Lower leg skin (tissue), 3 donors: ENCODE results near the gene TADA1.

Source experiments
- POLR2A ChIP-seq, 2 donors: fragments of 450-650 bp; IDR thresholded peaks; one replicate each; pipeline ENCODE4 v1.6.1; 2016 to 2017; ENCODE audit warnings: antibody characterized with exemption in 2 of 2, mild to moderate bottlenecking in 1 of 2, moderate library complexity in 1 of 2
- TF ChIP-seq, protein P1 (sequence below), 3 donors: fragments of 450-650 bp; IDR thresholded peaks; one replicate each; pipeline ENCODE4 v1.5.1; 2016; ENCODE audit warnings: antibody characterized with exemption in 3 of 3, mild to moderate bottlenecking in 3 of 3, moderate library complexity in 2 of 3

DNA sequence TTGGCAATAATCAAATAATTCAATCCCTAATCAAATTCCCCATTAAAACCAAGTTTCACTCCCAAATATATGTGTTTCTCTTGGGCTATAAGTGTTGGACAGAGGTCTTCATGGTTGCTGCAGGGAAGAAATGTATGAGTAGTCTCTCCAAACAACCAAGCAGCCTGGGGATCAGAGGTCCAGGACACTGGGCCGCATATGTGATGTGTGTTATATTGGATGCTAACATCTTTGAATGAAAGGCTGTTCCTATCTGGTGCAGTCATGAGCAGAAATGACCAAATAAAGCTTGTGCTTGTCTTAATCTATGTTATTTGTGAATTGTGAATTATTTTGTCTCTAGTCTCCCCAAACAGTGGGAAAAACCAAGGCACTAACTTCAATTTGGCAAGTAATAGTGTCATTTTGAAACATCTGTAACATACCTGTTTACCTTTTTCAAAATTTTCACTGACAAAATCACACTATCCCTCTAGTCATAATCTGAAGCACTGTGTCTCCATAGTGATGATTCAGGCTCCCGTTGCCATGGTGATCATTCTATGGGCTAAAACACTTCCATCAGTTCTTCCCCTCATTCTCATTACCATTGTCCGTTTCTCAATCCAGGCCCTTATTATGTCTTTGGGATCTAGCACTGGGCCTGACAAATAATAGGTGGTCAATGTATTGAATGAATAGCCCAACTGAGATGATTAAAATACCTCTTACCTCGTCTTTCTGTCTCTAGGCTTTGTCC lies 12.5 kb upstream of the TADA1 start:
- TF ChIP-seq, protein P1, sequence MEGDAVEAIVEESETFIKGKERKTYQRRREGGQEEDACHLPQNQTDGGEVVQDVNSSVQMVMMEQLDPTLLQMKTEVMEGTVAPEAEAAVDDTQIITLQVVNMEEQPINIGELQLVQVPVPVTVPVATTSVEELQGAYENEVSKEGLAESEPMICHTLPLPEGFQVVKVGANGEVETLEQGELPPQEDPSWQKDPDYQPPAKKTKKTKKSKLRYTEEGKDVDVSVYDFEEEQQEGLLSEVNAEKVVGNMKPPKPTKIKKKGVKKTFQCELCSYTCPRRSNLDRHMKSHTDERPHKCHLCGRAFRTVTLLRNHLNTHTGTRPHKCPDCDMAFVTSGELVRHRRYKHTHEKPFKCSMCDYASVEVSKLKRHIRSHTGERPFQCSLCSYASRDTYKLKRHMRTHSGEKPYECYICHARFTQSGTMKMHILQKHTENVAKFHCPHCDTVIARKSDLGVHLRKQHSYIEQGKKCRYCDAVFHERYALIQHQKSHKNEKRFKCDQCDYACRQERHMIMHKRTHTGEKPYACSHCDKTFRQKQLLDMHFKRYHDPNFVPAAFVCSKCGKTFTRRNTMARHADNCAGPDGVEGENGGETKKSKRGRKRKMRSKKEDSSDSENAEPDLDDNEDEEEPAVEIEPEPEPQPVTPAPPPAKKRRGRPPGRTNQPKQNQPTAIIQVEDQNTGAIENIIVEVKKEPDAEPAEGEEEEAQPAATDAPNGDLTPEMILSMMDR (IDR thresholded peaks at IDR 0.05), result no peak
- no peak for TF ChIP-seq POLR2A (IDR thresholded peaks at IDR 0.05)
